Skeletal muscle tissue (tissue), 4 donors: ENCODE data around the gene SETD5. TPM values are rescaled to one million over a fixed set of nuclear protein-coding genes. Genes with fewer than 3 reads are reported as not detected.

Source experiments
- H3K27ac ChIP-seq: one replicate; pipeline ENCODE4 v1.7.0; 2013; ENCODE audit warnings: mild to moderate bottlenecking, low read depth, low read length, inconsistent platforms
- H3K27me3 ChIP-seq, 3 donors: one replicate each; pipeline ENCODE4 v1.7.0; 2013; ENCODE audit warnings: low read length in 3 of 3; ENCODE audit not compliant: control insufficient read depth in 3 of 3, insufficient read depth in 3 of 3
- H3K36me3 ChIP-seq, 3 donors: one replicate each; pipeline ENCODE4 v1.7.0; 2013; ENCODE audit warnings: low read length in 3 of 3; ENCODE audit not compliant: control insufficient read depth in 3 of 3, insufficient read depth in 3 of 3
- H3K4me1 ChIP-seq, 3 donors: one replicate each; pipeline ENCODE4 v1.7.0; 2013; ENCODE audit warnings: low read length in 3 of 3, mild to moderate bottlenecking in 3 of 3; ENCODE audit not compliant: control insufficient read depth in 3 of 3, insufficient read depth in 3 of 3
- H3K4me3 ChIP-seq, 3 donors: one replicate each; pipeline ENCODE4 v1.7.0; 2013; ENCODE audit warnings: low read length in 3 of 3
- H3K9ac ChIP-seq, 3 donors: one replicate each; pipeline ENCODE4 v1.7.0; 2013; ENCODE audit warnings: low read length in 3 of 3, mild to moderate bottlenecking in 3 of 3, moderate library complexity in 2 of 3, low read depth in 1 of 3
- H3K9me3 ChIP-seq, 3 donors: one replicate each; pipeline ENCODE4 v1.7.0; 2013; ENCODE audit warnings: low read length in 3 of 3; ENCODE audit not compliant: control insufficient read depth in 3 of 3
- total RNA-seq: library from RNA; depleted of rRNA; stranded (reverse); fragments of >200 nt; gene quantifications from one replicate; pipeline ENCODE4 v1.2.3, GENCODE V29; 2014
- donor health status: Osteomylitis.

SETD5 gene
- total RNA-seq, 1 donor from 2014 or later: 54.3 TPM

- H3K9ac ChIP-seq: no peak overlapping the region
- peaks cover 36 to 60% (median 58%) of the 10 kb centered on the region in 3 donors for H3K36me3 ChIP-seq
- no peak overlapping the region for H3K4me3 ChIP-seq
- H3K4me1 ChIP-seq: no peaks in the 10 kb centered on the region
- no peaks in the 10 kb centered on the region for H3K9me3 ChIP-seq
- H3K27ac ChIP-seq: no peak overlapping the region
- H3K27me3 ChIP-seq: no peaks in the 10 kb centered on the region
These were observed 19.4 kb upstream of the SETD5 start for GRCh38 chr3:9377981-9378380.

DNA sequence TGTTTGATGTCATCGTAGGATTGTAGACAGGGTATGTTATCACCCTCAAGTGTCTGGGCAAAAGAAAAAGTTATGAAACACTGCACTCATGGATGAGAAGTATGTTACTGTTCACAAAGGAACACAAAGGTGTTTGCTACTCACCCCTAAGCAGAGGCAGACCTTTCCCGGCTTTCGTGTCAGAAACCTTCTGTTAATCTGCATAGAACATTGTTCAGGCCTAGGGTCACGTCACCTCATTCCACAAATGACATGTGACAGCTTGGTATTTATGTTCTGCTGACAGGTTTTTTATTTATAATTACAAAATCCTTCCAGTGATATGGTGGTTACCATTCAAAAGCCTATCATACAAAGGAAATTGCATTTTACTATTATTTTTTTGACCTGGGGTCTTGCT lies 18.1 kb upstream of the SETD5 start:
- Histone ChIP-seq H3K9me3 (no peaks in the 10 kb centered on the region), H3K36me3 (peaks cover 29 to 57% (median 56%) of the 10 kb centered on the region in 3 donors), H3K27ac (no peak overlapping the region)

GRCh38 chr3:9380014-9380413 lies 17.4 kb upstream of the SETD5 start:
- H3K36me3 ChIP-seq: peaks cover 30 to 59% (median 57%) of the 10 kb centered on the region in 3 donors
- H3K4me1 ChIP-seq: no peaks in the 10 kb centered on the region
- no peaks in the 10 kb centered on the region for H3K9me3 ChIP-seq

More for the DNA sequence above, 18.1 kb upstream of the SETD5 start:
- Histone ChIP-seq H3K4me1 (no peaks in the 10 kb centered on the region), H3K27me3 (no peaks in the 10 kb centered on the region), H3K9ac (no peak overlapping the region), H3K4me3 (no peak overlapping the region)

DNA sequence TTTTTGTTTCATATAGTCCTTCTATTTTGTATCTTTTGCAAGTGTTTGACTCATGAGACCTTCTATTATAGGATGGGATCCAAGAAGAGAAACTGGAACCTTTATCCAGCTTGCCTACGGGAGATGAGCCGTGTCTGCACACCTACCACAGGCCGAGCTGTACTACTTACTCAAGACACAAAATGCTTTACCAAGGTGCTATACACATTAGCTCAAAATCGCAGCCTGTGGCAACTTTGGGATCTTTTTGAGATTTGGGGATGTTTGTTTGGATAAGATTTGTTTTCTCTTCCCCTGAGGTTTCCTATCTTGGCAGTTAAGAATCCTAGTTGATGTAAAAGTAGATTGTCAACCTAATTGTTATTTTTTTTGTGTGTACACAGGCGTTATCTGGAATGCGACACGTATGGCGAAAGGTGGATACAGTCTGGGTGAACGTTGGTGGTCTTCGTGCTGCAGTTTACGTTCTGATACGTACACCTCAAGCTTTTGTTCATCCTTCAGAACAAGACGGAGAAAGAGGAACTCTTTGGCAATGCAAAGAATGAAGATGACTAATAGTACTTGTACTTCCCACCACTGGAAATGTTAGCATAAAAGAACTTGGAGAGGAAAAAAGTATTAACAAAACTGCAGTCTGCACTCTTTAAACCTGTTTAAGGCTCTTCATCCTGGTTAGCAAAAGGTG lies 13.1 kb upstream of the SETD5 start:
- no peak overlapping the region for H3K9ac ChIP-seq
- H3K4me3 ChIP-seq: no peak overlapping the region
- peaks cover 37 to 67% (median 58%) of the 10 kb centered on the region in 3 donors for H3K36me3 ChIP-seq
- H3K27me3 ChIP-seq: no peaks in the 10 kb centered on the region
- H3K9me3 ChIP-seq: no peaks in the 10 kb centered on the region
- H3K27ac ChIP-seq: no peak overlapping the region
- no peaks in the 10 kb centered on the region for H3K4me1 ChIP-seq

More at GRCh38 chr3:9380014-9380413, 17.4 kb upstream of the SETD5 start:
- Histone ChIP-seq H3K9ac (no peak overlapping the region), H3K27me3 (no peaks in the 10 kb centered on the region), H3K27ac (no peak overlapping the region), H3K4me3 (no peak overlapping the region)

GRCh38 chr3:9385187-9386077 lies 12.0 kb upstream of the SETD5 start:
- no peak overlapping the region for H3K4me3 ChIP-seq

GRCh38 chr3:9386078-9386459 lies 11.3 kb upstream of the SETD5 start:
- peaks cover 42 to 75% (median 63%) of the 10 kb centered on the region in 3 donors for H3K36me3 ChIP-seq
- H3K27ac ChIP-seq: no peak overlapping the region
- no peaks in the 10 kb centered on the region for H3K27me3 ChIP-seq
- peaks cover 0 to under 1% (median 0%) of the 10 kb centered on the region in 3 donors for H3K4me1 ChIP-seq
- no peaks in the 10 kb centered on the region for H3K9me3 ChIP-seq
- no peak overlapping the region for H3K9ac ChIP-seq
- no peak overlapping the region for H3K4me3 ChIP-seq

More at GRCh38 chr3:9385187-9386077, 12.0 kb upstream of the SETD5 start:
- Histone ChIP-seq H3K27me3 (no peaks in the 10 kb centered on the region), H3K9ac (no peak overlapping the region), H3K36me3 (peaks cover 39 to 72% (median 57%) of the 10 kb centered on the region in 3 donors), H3K4me1 (no peaks in the 10 kb centered on the region), H3K9me3 (no peaks in the 10 kb centered on the region), H3K27ac (no peak overlapping the region)

DNA sequence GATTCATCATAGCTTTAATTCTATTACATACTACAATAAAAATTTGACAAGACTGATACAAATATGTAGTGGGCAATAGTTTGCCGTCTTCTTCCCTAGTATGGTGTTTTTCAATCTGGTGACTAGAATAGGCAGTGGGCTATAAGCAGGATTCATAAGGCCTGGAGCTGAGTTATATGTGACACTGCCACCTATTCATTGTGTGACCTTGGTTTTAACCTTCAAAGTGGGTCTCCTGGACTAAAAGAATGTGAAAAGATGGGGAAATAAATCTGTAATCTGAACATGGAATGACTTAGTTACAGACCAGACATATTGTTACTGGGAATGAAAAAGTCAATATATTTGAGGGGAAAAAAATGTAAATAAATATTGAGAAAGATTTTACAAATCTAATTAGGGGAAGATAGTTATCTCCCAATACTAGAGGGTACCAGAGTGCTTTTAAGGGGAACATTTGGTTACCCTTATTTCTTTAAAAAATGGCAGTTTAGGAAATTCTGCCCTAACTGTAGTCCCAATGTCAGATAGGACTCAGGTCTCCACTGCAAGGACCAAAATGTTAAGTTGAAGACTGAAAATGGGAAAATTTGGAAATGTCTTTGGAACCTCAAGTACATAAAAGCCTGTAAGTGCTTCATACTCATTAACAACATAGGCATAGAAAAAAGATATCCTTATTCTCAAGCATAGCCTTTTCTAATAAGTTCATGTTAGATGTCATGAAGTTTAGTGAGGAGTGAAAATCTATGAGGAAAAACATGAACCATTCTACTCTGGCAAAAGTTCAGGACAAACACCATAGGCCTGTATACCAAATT lies 10.7 kb upstream of the SETD5 start:
- H3K27ac ChIP-seq: no peak overlapping the region
- peaks cover 41 to 82% (median 66%) of the 10 kb centered on the region in 3 donors for H3K36me3 ChIP-seq
- H3K4me3 ChIP-seq: no peak overlapping the region

GRCh38 chr3:9387322-9387655 lies 10.1 kb upstream of the SETD5 start:
- H3K4me3 ChIP-seq: no peak overlapping the region
- peaks cover 41 to 82% (median 66%) of the 10 kb centered on the region in 3 donors for H3K36me3 ChIP-seq
- H3K4me1 ChIP-seq: peaks cover 0 to 11% (median 11%) of the 10 kb centered on the region in 3 donors
- H3K9ac ChIP-seq: no peak overlapping the region
- no peaks in the 10 kb centered on the region for H3K27me3 ChIP-seq
- H3K9me3 ChIP-seq: no peaks in the 10 kb centered on the region
- H3K27ac ChIP-seq: no peak overlapping the region

More for the DNA sequence above, 10.7 kb upstream of the SETD5 start:
- H3K27me3 ChIP-seq: no peaks in the 10 kb centered on the region
- no peaks in the 10 kb centered on the region for H3K9me3 ChIP-seq
- no peak overlapping the region for H3K9ac ChIP-seq
- peaks cover 0 to 7% (median 5%) of the 10 kb centered on the region in 3 donors for H3K4me1 ChIP-seq

GRCh38 chr3:9388142-9388541 lies 9.3 kb upstream of the SETD5 start:
- Histone ChIP-seq H3K27me3 (no peaks in the 10 kb centered on the region), H3K9me3 (no peaks in the 10 kb centered on the region), H3K27ac (no peak overlapping the region), H3K36me3 (peaks cover 41 to 80% (median 66%) of the 10 kb centered on the region in 3 donors), H3K4me1 (peaks cover 0 to 16% (median 11%) of the 10 kb centered on the region in 3 donors), H3K9ac (no peak overlapping the region), H3K4me3 (no peak overlapping the region)
